22Rv1 (cell line): Measurements from ENCODE around the gene CPZ.
A peak's percentile ranks its signal among the peaks of the same experiment; 100 is the strongest.

ENCODE experiments used
- H3K27ac ChIP-seq: fragments of 450-650 bp; 2 replicates; pipeline ENCODE4 v1.5.1; 2017
- ZFX ChIP-seq: fragments of 450-650 bp; IDR thresholded peaks from 2 replicates; pipeline ENCODE4 v1.6.1; 2017; ENCODE audit warnings: antibody characterized with exemption, borderline replicate concordance
- TF ChIP-seq, protein P1 (sequence below): fragments of 450-650 bp; IDR thresholded peaks from 2 replicates; pipeline ENCODE4 v1.5.1; 2017; ENCODE audit warnings: mild to moderate bottlenecking

CPZ gene

DNA sequence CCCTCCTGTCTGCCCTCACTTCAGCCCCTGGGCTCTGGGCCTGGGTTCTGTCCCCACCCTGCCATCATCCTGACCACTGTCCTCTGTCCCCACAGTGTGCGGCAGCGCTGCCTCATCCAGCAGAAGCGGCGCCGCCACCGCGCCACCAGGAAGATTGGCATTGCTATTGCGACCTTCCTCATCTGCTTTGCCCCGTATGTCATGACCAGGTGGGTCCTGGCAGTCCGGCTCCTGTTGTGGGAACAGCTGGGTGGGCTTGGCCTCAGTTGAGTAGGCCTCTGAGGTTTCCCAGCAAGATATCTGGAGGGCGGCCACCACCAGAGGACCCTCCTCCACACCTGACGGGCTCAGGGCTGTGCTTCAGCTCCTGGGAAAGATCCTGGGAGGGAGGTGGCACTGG lies 10.1 kb upstream of the CPZ start:
- no peak overlapping the region for H3K27ac ChIP-seq
- no peak for TF ChIP-seq ZFX
- TF ChIP-seq, protein P1, sequence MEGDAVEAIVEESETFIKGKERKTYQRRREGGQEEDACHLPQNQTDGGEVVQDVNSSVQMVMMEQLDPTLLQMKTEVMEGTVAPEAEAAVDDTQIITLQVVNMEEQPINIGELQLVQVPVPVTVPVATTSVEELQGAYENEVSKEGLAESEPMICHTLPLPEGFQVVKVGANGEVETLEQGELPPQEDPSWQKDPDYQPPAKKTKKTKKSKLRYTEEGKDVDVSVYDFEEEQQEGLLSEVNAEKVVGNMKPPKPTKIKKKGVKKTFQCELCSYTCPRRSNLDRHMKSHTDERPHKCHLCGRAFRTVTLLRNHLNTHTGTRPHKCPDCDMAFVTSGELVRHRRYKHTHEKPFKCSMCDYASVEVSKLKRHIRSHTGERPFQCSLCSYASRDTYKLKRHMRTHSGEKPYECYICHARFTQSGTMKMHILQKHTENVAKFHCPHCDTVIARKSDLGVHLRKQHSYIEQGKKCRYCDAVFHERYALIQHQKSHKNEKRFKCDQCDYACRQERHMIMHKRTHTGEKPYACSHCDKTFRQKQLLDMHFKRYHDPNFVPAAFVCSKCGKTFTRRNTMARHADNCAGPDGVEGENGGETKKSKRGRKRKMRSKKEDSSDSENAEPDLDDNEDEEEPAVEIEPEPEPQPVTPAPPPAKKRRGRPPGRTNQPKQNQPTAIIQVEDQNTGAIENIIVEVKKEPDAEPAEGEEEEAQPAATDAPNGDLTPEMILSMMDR, result no peak

DNA sequence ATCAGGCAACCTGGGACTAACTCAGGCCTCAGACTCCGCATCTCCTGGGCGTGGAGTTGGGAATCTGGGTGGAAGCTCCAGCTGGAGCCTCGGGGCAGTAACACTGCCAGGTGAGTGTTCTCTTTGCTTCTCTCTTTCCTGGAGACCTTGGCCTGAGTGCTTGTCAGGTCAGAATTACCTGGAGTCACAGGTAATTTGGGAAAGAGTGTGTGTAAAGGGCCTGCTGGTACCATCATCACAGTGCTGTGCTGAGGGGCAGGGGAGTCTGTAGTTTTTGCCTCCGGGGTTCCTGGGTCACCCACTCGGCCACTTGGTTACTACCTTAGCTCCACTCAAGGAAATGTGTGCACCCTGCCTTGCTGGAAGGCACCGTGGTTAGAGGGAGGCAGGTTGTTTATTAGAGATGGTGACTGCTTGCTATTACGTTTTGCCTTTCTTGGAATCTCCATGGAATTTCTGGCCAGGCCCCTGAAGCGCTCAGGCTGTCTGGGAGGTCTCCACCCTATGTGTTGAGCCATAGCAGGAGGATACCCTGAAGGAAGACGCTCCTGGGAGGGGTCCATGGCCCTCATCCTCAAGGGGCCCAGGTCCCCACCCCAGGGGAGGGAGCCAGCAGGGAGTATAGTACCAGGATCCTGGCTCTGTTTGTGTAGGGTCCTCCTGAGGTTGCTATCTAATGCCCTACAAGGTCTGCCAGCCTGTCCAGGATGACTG lies 9.5 kb upstream of the CPZ start:
- TF ChIP-seq, protein P1, result no peak
- TF ChIP-seq ZFX, result no peak
- H3K27ac ChIP-seq, result no peak overlapping the region

DNA sequence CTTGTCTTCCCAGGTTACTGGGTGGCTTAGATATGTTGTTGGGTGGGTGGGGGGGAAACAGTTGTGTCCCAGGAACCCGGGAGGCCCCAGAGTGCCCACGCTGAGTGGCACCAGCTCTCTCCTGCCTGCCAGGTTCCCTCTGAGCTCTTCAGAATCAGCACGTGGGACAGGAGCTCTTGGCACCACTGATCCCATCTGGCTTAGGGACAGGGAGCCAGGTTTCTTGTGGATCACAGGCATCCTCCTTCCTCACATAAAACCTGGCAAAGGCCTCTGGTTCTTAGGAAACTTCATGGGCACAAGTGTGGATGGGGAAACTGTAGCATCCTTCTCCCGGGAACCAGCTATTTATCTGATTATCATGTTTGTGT lies 8.9 kb upstream of the CPZ start:
- no peak for TF ChIP-seq ZFX
- TF ChIP-seq, protein P1, result no peak
- H3K27ac ChIP-seq, result no peak overlapping the region

DNA sequence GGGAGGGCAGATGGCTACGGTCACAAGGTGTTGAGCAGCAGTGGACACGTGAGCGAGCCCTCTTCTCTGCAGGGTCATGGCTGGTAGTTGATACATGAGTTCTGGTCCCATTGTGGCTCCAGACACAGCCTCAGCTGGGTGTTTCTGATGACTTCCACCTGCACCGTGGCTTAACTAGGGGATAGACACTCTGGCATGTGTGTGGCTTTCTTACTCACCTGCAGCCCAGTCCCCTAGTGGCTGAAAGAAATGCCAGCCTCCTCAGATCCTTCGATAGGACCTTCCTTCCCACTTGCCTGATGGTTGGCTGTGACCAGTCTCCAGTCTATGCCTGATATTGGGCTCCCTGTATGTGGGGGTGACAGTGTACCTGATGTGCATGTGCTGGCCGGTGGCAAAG lies 7.4 kb upstream of the CPZ start:
- no peak overlapping the region for H3K27ac ChIP-seq
- TF ChIP-seq ZFX, result no peak
- TF ChIP-seq, protein P1, result 0 out of 2 replicates have a peak, but pooled peaks have one; percentile 17

DNA sequence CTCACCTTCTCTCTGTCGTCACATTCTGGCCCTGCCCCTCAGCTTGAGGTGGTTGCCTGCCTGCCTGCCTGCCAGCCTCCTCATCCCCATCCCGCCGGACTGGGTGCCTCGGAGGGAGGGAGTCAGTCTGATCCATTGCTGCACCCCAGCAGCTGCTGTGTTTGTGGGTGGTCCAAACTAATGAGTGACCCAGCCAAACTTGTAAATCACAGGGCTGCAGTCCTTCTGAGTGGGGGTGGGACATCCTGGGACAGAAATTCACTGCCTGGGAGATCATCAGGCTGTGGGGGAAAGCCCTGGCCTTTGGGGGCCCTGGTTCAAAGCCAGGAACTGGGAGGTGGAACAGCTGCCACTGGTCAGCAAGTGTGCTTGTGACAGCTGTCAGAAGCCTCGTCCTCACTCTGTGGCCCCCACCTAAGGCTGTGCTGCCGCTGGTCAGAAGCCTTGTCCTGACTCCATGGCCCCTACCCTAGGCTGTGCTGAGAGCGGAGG lies 6.8 kb upstream of the CPZ start:
- TF ChIP-seq, protein P1, result no peak
- TF ChIP-seq ZFX, result no peak
- no peak overlapping the region for H3K27ac ChIP-seq

DNA sequence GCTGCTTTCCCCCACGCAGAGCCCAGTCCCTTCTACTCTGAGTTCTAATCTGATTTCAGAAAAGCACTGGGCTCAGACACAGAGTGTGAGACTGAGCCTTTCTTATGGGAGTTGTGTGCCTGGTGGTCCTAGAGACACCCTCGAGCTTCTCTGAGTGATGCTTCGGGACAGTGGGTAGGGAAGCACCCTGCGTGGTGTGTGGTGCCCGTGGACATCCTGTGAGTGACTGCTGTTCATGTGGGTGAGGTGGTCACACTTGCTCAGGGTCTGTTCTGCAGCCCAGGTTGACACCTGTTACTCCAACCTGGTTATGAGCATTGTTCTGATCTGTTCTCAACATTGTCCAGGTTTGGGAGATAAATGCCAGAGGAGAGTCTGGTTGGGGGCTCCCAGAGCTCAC lies 6.3 kb upstream of the CPZ start:
- TF ChIP-seq ZFX, result no peak
- TF ChIP-seq, protein P1, result no peak
- no peak overlapping the region for H3K27ac ChIP-seq

DNA sequence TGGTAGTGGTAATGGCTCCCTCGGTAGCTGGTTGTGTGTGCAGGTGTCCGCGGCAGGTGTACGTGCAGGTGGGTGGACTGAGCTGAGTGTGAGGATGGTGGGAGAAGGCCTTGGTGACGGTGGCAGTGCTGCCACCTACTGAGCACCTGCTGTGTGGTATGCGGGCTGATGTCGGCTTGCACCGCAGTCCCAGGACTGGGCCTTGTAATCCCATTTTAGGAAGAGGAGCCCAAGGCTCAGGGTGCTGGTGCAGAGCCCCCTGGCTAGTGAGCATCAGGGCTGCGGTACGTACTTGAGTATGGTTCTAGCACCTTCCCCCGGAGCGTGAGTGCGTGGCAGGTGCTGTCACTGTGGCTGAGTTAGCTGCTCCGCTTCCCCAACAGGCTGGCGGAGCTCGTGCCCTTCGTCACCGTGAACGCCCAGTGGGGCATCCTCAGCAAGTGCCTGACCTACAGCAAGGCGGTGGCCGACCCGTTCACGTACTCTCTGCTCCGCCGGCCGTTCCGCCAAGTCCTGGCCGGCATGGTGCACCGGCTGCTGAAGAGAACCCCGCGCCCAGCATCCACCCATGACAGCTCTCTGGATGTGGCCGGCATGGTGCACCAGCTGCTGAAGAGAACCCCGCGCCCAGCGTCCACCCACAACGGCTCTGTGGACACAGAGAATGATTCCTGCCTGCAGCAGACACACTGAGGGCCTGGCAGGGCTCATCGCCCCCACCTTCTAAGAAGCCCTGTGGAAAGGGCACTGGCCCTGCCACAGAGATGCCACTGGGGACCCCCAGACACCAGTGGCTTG lies 5.7 kb upstream of the CPZ start:
- no peak overlapping the region for H3K27ac ChIP-seq
- TF ChIP-seq, protein P1, result peak; percentile 66
- no peak for TF ChIP-seq ZFX
